NOMO-1 treated with DMSO at 0.1 percent for 48 hours (cell line): ENCODE data around the gene SLC9A7.

ENCODE experiments used
- DNase-seq: peaks from one replicate; lab custom pipeline; 2025; ENCODE audit not compliant: unreplicated experiment; lab: John Stamatoyannopoulos, UW

The SLC9A7 gene

DNA sequence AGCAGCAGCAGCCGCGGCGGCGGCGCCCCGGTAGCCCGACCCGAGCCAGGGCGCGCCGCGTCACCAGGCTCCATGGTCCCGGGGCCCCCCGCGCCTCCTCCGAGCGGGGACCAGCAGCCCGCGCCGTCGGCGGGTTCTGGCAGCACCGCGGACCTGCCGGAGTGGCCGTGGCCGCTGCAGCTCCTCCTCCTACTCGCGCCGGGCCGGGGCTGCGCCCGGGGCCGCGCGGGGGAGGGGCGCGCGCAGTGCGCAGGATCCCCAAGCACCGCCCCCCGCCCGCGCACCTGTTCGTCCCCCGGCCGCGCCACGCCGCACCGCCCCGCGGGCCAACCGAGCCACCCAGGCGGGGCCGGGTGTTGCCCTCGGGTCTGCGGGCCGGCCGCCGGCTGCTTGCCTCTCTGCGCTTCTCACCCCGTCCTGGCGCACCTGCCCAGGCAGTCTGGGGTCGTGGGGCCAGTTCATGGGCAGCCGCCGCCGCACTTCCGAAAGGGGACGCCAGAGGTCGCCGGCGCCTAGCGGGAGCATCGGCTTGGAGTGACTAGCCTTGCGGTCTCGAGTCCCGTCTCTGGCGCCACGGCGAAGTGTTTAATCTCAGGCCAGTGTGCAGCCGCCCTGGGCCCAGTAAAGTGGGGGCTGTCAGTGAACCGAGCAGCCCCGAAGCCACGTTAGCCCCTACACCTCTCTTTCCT lies at the start of gene SLC9A7:
Gene SLC9A7, minus strand, starts transcription at position 163 of the 689 bp plus-strand sequence. Its CDS starts 89 bp downstream, at position 74.
- peak; percentile 68 for DNase-seq

DNA sequence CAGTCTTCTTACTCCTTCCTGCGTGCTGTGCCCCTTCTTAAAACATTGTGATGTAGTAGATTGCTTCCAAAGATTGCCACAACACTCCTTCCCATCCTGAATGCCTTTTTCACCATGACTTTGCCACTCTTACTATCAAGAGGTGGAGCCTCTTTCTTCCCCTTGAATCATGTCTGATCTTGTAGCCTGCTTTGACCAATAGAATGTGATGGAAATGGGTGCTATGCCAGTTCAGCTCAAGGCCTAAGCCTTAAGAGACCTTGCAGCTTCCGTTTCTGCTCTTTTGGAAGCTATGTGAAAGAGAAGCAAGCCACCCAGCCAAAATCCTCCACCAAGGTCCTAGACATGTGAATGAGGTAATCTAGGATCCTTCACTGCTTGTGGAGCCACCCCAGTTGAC lies 46.4 kb upstream of the SLC9A7 start:
- no peak for DNase-seq

DNA sequence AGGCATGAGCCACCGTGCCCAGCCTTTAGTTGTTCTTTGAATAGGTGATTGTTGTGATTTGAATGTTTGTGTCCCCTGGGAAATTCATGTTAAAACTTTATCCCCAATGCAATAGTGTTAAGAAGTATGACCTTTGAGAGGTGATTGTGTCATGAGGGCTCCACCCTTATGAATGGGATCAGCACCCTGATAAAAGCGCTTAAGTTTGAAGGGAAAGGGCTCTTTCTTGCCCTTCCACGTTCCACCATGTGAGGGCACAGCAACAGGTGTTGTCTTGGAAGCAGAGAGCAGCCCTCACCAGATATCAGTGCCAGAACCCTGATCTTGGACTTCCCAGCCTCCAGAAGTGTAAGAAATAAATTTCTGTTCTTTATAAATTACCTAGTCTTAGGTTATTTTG lies 44.2 kb upstream of the SLC9A7 start:
- DNase-seq: no peak

DNA sequence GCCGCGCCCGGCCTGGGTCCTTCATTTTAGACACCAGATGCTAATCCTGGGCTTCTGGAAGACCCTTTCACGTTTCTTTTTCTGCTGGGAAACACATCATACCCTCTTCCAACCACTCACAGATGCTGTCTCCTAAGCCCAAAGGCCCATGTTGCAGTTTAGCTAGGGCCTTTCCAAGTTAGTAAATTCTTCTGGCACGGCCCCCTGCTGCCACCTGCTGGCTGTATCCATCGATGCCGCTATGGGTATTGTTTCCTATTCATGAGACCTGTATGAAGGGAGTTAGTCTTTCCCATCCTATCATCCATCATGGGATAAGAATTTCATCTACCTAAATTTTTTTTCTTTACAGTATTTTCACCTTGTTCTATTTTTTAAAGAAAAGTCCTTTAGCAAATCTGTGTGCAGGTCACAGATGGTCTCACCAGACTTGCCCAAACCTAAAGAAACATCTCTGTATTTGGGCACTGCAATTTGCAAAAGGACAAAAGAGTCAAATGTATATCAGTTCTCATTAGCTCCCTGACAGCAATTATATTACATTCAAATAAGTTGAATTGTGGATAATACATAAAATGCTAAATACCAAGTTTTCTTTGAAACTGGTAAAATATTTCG lies 37.8 kb upstream of the SLC9A7 start:
- peak; percentile 73 for DNase-seq

DNA sequence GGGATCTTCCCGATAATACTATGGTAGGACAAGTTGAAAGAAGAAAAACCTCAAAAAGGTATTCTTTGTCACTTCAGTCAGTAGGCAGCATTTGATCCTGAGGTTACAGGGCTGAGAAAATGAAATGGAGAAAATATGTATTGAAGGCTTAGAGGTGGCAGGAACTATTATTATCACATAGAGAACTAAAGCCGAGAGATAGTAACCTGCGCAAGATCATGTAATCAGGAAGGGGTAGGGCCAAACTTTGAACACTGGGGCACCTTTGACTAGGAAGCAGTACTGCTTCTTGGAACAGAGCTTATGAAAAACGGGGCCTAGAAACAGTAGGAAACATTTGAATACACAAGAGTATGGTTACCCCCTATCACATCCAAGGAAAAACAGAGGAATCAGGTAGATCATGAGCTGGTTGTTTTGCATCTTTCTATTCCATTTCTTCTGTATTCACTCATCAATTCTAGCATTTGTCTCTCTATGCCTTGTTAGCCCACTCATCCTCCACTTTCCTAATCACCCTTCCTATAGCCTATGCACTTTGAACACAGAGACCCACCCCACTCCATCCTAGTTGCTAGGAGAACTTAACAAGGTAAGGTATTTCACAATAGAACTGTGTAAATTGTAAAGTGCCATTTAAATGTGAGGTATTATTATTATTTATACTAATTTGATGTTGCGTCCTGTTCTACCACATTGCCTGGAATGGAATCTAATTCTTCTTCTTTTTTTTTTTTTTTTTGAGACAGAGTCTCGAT lies 34.6 kb upstream of the SLC9A7 start:
- peak; percentile 28 for DNase-seq

DNA sequence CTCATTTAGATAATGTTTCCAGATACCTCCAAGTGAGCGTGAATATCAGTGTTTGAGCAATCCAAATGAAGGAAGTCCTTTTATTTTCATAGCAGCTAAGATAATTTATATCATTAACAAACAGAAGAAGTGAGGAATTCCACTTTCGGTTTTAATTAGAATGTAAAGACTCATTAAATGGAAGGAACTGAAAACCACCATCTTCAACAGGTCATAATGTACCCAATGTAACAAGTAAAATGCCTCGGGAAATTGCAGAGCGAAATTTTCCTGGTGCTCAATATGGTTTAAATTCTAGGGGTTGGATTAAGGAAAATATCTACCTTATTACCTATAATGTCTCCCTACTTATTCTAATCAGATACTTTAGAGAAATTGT lies 33.9 kb upstream of the SLC9A7 start:
- DNase-seq: peak; percentile 86

DNA sequence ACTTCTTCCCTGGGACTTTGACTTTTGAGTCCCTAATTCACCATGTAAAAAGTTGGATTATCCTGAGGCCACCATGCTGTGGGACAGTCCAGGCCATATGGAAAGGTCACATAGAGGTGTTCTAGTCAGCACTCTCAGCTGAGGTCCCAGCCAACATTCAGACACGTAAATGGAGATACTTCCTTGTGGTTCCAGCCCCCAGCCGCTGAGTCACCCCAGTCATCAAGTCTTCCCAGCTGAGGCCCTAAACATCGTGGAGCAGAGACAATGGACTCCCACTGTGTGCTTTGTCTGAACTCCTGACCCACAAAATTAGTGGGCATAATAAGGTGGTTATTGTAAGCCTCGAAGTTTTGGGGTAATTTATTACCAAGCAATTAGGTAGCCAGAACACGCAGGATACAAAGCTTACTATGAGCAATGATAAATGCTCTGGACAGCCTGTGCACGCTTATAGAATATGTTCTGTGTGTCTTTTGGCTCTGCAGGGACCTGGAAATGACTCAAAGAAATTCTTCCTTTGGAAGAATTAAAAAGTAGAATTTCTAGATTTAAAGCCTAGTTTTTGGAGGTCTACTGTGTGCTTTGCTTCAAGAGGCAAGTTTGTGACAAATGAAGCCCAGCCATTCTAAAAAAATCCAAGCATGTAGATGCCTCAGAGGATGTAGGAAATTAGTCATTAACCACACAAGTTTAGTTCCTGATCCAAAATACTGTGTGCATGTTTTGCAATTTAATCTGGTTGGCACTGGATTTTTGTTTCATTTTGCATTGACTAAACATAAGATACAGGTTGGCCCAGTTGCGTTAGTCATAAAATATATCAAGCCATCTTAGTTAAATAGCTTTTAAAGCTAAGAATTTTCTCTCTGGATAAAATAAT lies 33.2 kb upstream of the SLC9A7 start:
- peak; percentile 95 for DNase-seq

DNA sequence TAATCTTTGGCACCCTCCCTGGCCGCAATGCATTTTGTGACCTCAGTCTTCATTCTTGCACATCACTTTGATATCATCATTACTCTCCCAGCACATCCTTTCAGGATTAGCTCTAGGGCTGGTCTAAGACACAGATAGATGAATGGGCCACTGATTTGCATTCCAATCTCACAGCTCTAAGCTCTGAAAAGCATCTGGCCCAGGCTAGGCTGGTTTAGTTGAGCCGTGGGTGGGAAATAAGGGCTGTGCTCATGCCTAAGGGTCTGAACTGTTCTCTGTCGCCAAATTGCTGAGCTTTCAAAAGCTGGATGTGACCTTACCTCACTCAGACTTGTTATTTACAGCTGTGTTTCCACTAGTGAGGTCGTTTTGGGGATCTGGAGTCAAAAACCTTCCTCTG lies 30.0 kb upstream of the SLC9A7 start:
- DNase-seq: no peak

DNA sequence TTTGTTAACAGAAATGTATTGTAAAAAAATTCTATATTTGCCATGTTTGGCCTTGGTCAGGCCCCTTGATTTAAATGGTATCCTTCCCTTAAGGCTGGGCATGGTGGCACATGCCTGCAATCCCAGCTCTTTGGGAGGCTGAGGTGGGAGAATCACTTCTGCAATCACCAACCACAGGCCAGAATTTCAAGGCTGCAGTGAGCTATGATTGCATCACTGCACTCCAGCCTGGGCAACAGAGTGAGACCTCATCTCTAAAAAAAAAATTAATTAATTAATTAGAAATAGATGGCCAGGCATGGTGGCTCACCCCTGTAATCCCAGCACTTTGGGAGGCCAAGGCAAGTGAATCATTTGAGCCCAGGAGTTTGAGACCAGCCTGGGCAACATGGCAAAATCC lies 25.5 kb upstream of the SLC9A7 start:
- DNase-seq: peak; percentile 19

DNA sequence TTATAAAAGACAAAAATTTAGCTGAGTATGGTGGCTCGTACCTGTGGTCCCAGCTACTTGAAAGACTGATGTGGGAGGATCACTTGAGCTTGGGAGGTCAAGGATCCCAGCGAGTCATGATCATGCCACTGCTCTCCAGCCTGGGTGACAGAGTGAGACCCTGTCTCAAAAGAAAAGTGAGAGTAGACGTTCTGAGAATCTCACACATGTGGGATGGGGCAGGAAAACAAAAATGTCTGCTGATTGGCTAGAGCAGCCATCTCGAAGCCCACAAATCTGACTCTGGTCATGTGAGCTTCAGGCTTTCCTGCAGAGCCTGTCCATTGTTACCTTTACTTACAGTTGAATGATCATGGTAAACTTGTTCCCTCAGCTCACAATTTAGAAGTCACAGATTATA lies 23.1 kb upstream of the SLC9A7 start:
- DNase-seq: no peak

DNA sequence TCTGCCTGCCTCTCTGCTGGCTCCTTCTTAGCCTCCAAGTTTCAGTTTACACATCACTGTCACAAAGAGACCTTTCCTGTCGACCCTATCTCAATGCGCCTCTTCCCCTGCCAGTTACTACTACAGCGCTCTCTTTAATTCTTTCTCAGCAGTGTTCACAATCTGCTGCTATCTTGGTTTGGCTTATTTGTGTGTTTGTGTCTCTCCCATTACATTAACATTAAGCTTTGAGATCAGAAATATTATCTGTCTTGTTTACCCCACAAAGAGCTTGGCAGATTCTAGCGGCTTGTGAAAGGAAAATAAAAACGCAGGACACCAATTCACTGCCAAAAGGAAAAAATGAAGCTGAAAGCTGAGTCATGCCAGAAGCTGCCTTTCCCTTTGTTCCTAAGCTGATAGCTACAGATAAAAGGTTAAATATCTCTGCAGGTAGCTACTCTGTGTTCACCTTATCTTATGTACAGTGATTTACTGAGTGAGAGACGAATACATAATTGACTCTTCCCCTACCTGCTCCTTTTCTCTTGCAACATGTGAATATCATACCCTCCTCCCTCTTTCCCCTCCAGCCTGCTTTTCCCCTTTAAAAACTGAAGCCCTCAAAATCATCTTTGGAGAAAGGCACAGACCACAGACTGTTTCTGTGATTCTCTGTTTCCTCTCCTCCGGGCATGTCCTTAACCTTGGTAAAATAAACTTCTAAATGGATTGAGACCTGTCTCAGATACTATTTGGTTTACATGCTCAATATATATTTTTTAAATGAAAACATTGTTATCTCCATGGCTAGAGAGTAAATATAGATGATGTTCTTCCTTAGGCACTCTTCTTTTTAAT lies 19.3 kb upstream of the SLC9A7 start:
- no peak for DNase-seq

DNA sequence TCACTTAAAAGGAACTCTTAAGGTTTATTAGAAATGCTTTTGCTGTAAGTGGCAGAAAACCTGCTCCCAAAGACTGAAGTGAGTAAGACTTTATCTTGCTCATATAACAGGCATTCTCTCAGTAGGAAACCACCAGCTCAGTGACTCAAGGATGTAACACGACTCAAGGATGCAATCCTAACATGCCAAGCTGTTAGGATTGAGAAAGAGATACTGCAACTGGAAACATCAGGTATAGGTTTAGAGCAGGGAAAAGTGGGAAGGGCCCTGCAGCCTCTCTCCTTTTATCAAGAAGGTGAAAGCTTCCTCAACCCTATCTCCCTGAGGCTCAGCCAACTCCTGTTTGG lies 11.9 kb upstream of the SLC9A7 start:
- no peak for DNase-seq

DNA sequence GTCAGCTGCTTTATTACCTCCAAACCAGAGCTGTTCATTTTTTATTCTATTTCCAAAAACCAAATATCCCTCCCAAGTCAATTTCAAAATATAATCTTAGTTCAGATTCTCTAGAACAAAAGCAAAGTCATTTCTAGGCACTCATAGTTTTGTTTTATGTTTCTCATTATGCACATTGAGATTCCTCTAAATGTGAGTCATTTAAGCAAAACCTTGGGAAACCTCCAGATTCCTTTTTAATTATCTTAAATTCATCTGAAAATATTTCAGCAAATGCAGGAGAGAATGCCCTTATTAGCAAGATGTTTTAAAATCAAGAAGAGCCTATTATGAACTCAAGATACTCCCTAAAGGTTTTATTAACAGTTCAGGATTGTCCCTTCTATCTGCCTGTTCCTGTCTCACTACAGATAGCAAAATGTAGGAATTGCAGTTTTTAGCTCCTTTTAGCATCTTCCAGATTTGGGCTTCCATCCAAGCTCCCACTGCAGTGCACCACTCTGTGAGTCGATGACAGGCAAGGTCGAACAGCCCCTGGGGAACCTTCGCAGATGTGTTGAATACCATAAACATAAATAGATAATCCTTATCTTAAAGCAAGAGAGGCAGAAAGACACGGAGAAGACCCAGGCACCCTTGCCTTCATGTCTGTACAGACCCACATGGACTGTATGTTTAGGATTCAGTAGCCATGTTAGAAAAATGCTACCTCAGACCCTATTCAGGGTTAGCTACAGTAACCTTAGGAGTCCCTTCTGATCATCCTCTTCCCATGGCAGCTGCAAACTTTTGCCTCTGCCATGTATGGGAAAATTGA lies 11.3 kb upstream of the SLC9A7 start:
- no peak for DNase-seq

DNA sequence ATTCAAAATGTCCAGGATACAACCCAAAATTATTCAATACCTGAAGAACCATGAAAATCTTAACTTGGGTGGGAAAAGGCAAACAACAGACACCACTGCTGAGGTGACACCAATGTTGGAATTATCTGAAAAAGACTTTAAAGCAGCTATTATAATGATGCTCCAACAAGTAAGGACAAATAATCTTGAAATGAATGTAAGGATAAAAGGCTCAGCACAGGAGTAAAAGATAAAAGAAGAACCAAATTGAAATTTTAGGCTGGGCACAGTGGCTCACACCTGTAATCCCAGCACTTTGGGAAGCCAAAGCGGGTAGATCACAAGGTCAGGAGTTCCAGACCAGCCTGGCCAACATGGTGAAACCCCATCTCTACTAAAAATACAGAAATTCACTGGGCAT lies 4.0 kb upstream of the SLC9A7 start:
- no peak for DNase-seq

DNA sequence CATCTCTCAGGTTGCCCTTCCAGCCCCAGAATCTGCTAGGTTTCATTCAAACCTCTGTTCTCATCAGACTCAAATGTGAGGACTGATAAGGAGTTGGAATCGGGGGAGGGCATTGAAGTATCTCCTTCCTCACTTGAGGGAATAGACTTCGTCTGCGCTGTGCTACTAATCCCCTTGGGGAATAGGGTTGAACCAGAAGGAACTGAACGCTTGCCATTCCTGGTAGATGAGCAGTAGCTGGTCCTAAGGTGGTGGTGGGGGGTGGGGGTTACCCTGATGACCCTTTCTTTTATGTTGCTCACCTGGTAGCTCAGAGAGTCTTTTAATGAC lies 692 bp upstream of the SLC9A7 start:
- DNase-seq: no peak

DNA sequence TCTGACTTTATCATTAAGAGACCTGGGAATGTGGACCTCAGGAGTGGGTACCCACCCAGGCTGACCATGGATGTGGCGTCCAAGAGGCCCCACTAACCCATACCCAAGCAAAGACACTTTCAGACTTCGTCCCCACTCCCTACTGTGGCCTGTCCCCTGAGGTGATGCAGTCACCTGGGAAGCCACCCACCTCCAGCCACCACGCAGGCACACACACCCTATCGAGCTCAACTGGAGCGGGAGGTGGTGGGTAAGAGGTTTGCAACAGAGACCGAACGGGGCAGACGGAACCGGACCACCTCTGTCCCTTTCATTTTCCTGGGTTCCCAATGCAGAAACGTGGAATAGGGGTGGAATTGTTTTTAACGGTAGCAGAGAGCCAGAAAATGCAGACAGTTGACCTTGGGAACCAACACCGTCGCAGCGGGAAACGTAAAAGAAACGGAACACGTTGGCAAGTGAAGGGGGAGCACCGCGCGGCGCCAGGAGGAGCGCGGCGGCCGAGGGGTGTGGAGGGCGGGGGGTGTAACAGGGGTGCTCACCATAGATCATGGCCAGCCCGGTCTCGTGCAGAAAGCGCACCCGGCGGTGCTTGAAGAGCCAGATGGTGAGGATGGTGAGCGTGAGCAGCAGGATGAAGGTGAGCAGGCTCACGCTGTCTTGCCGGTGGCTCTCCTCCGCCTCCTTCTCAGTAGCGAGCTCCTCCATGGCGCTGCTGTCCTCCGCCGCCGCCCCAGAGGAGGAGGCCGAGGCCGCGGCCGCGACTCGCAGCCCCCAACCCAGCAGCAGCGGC lies 559 bp downstream of the SLC9A7 start:
- DNase-seq: no peak

DNA sequence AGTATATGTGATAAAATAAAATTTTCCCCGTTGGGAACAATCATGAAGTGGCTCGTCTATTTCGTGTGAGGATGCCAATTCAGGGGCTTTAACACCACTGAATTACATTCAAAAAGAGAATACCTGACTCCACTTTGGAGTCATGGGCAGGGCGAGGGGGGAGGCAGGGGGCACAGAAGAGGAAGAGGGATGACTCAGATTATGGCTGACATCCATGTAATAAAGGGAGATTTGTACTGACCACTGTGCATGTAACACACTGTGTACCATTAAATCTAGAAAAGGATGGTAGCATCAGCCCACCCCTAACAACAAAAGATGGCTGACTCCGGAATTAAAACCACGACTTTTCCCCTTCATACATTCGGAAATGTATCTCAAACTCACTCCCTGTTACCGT lies 1.3 kb downstream of the SLC9A7 start:
- no peak for DNase-seq

DNA sequence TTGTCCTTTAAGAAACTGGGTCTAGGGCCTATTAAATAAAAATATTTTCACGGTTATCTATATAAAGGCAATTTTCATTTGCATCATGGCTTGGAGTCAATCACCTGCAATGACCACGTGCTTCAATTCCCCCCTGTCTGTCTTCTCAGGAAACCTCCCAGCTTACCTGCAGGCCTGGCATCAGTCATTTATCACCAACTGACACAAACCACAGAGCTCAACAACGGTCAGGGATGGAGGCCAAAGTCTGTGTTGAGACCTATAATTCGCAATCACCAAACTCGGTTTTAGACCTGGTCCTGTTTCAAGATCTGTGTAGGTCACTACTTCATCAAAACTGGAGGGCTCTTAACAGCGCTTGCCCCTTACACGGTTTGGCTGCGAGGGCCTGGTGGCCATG lies 1.9 kb downstream of the SLC9A7 start:
- no peak for DNase-seq

DNA sequence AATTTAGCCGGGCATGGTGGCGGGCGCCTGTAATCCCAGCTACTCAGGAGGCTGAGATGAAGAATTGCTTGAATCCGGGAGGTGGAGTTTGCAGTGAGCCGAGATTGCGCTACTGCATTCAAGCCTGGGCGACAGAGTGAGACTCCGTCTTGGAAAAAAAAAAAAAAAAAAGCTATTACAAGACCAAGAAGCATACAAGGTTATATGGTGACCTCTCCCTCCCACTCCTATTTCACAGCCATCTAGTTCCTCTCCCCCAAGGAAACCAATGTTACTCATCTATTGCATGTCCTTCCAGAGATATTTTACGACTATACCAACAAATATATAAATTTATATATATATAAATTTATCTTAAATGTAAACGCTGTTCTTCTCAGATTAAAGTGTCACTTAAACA lies 3.2 kb downstream of the SLC9A7 start:
- DNase-seq: no peak
